ENCODE data around the gene MSLN.

DNA sequence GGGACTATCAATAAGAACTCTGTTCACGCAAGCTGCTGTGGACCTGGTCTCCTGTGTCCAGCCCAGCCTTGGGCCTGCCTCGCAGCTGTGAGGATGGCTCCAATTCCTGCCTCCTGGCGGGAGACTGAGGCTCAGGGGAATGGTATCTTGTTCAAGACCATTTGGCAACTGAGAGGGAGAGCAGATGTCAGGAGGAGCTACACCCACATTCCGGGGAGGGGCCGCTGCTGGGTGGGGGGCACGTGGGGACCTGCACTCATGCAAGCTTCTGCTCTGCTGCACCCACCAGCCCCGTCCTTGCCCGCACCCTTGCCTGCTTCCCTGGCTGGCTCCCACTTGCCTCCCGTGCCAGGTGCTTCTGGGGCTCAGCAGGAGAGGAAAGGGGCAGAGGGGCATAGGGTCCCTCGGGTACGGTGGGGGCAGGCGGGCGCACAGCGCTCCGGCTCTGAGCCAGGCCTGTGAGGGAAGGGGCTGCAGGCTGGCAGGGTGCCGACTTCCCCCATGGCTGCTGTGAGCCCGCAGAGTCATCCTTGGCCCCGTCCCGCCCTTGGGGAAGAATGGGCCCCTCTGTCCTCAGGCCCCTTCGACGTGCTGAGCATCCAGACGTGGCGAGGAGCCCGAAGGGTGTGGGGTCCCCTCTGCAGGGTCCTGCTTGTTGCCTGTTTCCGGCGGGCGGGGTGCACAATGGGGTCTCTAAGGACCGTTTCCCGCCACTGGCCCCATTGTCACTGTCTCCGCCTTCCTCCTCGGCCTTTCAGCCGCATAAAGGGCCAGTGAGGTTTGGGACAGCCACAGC is 42.9 kb upstream of the MSLN start:
- TF ChIP-seq CTCF (conservative IDR thresholded peaks at IDR 0.05) (no peak), ZFX (IDR thresholded peaks at IDR 0.05) (no peak)
